A673 (cell line): ENCODE data around the gene C18orf32.

Source experiments
- CTCF ChIP-seq: fragments of 300-800, 200-600 bp; sonication (generic); conservative IDR thresholded peaks from 2 replicates; pipeline ENCODE4 v1.5.1; 2017; ENCODE audit warnings: low read depth, mild to moderate bottlenecking, antibody characterized with exemption, low read length, moderate library complexity, mixed read lengths
- EZH2 ChIP-seq: fragments of 200-600 bp; sonication (generic); IDR thresholded peaks from 2 replicates; pipeline ENCODE4 v1.6.1; 2017; ENCODE audit warnings: borderline replicate concordance, low read depth, mild to moderate bottlenecking, mixed read lengths, antibody characterized with exemption, low read length; ENCODE audit not compliant: poor library complexity, severe bottlenecking

DNA sequence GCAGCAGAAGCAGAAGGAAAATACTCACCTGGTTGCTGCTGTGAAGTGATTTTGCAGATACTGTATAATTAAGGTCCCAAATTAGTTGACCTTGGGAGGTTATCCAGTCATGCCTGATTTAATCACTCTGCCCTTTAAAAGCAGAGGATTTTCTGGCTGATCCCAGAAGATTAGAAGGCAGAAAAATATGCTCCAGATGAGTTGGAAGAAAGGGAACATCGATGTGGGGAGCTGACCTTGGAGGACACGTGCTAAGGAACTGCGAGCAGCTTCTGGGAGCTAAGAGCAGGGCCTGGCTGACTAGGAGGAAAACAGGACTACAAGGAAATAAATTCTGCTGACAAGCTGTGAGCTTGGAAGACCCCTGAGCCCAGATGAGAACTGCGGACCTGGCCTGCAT, 13.3 kb downstream of the C18orf32 start:
- TF ChIP-seq EZH2 (no peak), CTCF (no peak)
